PC-3 (cell line): ENCODE data around the gene ZC2HC1B. TPM values are rescaled to one million over a fixed set of nuclear protein-coding genes. Genes with fewer than 3 reads are reported as not detected.

Experiments
- ATAC-seq: fragments of 200-7000 bp; cut with Tn5 transposase; 2 replicates; pipeline ENCODE4 v1.9.1; 2020; ENCODE audit warnings: mild to moderate bottlenecking, moderate library complexity
- BruUV-seq: library from RNA; stranded (reverse); fragments of 400-500 nt; replicated peaks from 2 replicates; lab custom pipeline; 2021; lab: Mats Ljungman, UMichigan
- CTCF ChIA-PET: fragments of 300-600 bp; sonication (Branson Sonifier 250); formaldehyde crosslinking; loops from one replicate; lab custom pipeline; 2022; ENCODE audit warnings: antibody characterized with exemption; lab: Charles Lee
- POLR2A ChIA-PET: fragments of 300-600 bp; sonication (Branson Sonifier 250); formaldehyde crosslinking; loops from one replicate; lab custom pipeline; 2022; ENCODE audit warnings: antibody characterized with exemption; ENCODE audit not compliant: unreplicated experiment; lab: Charles Lee
- DNase-seq: peaks from one replicate; pipeline ENCODE4 v3.0.0-alpha.2; 2015
- H2AFZ ChIP-seq: fragments of 300-600 bp; sonication (generic); 2 replicates; pipeline ENCODE4 v1.6.0; 2016; ENCODE audit warnings: antibody characterized with exemption, low read length
- H3F3A ChIP-seq: fragments of 300-600 bp; sonication (generic); one replicate; pipeline ENCODE4 v1.6.0; 2017; ENCODE audit warnings: antibody characterized with exemption, low read length, control low read depth, mild to moderate bottlenecking; ENCODE audit not compliant: unreplicated experiment
- H3K27ac ChIP-seq: fragments of 300-600 bp; sonication (generic); 2 replicates; pipeline ENCODE4 v1.5.1; 2016; ENCODE audit warnings: mild to moderate bottlenecking, low read length
- H3K27me3 ChIP-seq: fragments of 300-600 bp; sonication (generic); 2 replicates; pipeline ENCODE4 v1.6.1; 2016; ENCODE audit warnings: low read length, mixed read lengths
- H3K36me3 ChIP-seq: fragments of 300-600 bp; sonication (generic); 2 replicates; pipeline ENCODE4 v1.6.1; 2016; ENCODE audit warnings: low read depth, mixed run types, low read length, mixed read lengths
- H3K4me1 ChIP-seq: fragments of 300-600 bp; sonication (generic); 2 replicates; pipeline ENCODE4 v1.5.1; 2016; ENCODE audit warnings: low read length; ENCODE audit not compliant: insufficient read depth
- H3K4me2 ChIP-seq: fragments of 300-600 bp; sonication (generic); 2 replicates; pipeline ENCODE4 v1.6.0; 2016; ENCODE audit warnings: low read length
- H3K4me3 ChIP-seq: fragments of 300-600 bp; sonication (generic); 2 replicates; pipeline ENCODE4 v1.5.1; 2016; ENCODE audit warnings: mild to moderate bottlenecking, low read length, mixed read lengths
- H3K79me2 ChIP-seq: fragments of 300-600 bp; sonication (generic); 2 replicates; pipeline ENCODE4 v1.6.1; 2017; ENCODE audit warnings: low read length, mixed read lengths
- H3K9ac ChIP-seq: fragments of 300-600 bp; sonication (generic); 2 replicates; pipeline ENCODE4 v1.6.0; 2016; ENCODE audit warnings: mild to moderate bottlenecking, low read length
- H3K9me2 ChIP-seq: fragments of 300-600 bp; sonication (generic); replicated peaks from 2 replicates; pipeline ENCODE4 v1.6.1; 2016; ENCODE audit warnings: mixed run types, low read length, mixed read lengths
- H3K9me3 ChIP-seq: fragments of 300-600 bp; sonication (generic); 2 replicates; pipeline ENCODE4 v1.6.1; 2016; ENCODE audit warnings: low read length, mixed read lengths
- H4K20me1 ChIP-seq: fragments of 300-600 bp; sonication (generic); 2 replicates; pipeline ENCODE4 v1.6.1; 2016; ENCODE audit warnings: low read length, mixed read lengths
- EZH2 ChIP-seq: fragments of 300-600 bp; sonication (generic); IDR thresholded peaks from one replicate; pipeline ENCODE4 v1.6.1; 2017; ENCODE audit warnings: antibody characterized with exemption, mild to moderate bottlenecking, low read length; ENCODE audit not compliant: unreplicated experiment
- EZH2phosphoT487 ChIP-seq: fragments of 300-600 bp; sonication (generic); IDR thresholded peaks from 2 replicates; pipeline ENCODE4 v1.6.1; 2018; ENCODE audit warnings: mild to moderate bottlenecking, antibody characterized with exemption, low read length, borderline replicate concordance
- intact Hi-C: fragments of 100-400 bp; cut with micrococcal nuclease; formaldehyde crosslinking; loops from 2 replicates; pipeline ENCODE4 v1.9.0; 2023
- total RNA-seq: library from RNA; depleted of rRNA; stranded (reverse); fragments of >200 nt; gene quantifications from 2 replicates; pipeline ENCODE4 v1.2.3, GENCODE V29; 2014
- TF ChIP-seq, protein P1 (sequence below): fragments of 300-600 bp; sonication (generic); conservative IDR thresholded peaks from 2 replicates; pipeline ENCODE4 v1.5.1; 2017; ENCODE audit warnings: antibody characterized with exemption, low read depth, mild to moderate bottlenecking, low read length

The ZC2HC1B gene
- total RNA-seq, 1 experiment from 2014 or later = not detected

DNA sequence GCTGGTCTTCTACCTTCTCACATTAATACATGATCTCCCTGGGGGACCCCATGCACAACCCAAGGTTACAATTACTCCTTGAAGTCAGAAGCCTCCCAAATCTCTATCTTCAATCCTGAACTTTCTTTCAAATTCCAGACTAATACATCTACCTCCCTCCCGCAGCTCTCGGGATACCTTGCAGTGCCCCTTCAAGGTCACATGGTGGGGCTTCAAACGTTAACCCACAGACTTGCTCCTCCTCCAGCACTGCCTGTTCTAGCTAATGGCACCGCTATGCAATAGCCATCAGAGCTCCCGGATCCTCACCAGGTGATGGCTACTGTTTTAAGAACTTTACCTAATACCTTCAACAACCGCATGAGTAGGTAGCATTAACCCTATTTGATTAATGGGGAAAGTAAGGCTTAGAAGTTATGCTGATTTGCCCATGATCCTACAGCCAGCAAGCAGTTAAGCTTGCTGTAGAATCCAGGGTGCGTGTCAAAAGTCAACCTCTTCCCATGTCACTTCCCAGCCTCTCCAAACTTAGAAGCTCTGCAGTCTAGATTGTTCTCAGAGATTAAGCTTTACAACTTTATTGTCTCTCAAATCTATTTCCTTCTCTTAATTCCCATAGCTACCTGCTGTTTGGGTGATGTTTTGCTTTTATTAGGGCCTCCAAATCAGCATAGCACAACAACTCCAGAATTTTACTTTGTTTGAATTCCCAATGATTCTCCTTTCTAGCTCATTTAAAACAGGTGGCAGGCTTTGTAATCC lies 99.1 kb downstream of the ZC2HC1B start:
- H2AFZ ChIP-seq = no peak overlapping the region
- H3K79me2 ChIP-seq = no peaks in the 10 kb centered on the region
- POLR2A ChIA-PET = interaction anchor here (0.7 kb wide), 1 partner anchor 450 kb away, joined by 4 read pairs; no protein-coding TSS in a partner anchor
- ATAC-seq (no peak), DNase-seq (no peak)
- peaks cover 3% of the 10 kb centered on the region; the same call in 1 of the 2 replicates for H3K36me3 ChIP-seq
- BruUV-seq = no TSS peak
- no peak overlapping the region for H3K4me3 ChIP-seq
- CTCF ChIA-PET = no interaction called here
- no peaks in the 10 kb centered on the region for H3K27me3 ChIP-seq
- intact Hi-C loops = no loop called here
- TF ChIP-seq, protein P1, sequence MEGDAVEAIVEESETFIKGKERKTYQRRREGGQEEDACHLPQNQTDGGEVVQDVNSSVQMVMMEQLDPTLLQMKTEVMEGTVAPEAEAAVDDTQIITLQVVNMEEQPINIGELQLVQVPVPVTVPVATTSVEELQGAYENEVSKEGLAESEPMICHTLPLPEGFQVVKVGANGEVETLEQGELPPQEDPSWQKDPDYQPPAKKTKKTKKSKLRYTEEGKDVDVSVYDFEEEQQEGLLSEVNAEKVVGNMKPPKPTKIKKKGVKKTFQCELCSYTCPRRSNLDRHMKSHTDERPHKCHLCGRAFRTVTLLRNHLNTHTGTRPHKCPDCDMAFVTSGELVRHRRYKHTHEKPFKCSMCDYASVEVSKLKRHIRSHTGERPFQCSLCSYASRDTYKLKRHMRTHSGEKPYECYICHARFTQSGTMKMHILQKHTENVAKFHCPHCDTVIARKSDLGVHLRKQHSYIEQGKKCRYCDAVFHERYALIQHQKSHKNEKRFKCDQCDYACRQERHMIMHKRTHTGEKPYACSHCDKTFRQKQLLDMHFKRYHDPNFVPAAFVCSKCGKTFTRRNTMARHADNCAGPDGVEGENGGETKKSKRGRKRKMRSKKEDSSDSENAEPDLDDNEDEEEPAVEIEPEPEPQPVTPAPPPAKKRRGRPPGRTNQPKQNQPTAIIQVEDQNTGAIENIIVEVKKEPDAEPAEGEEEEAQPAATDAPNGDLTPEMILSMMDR = no peak
- TF ChIP-seq EZH2phosphoT487 = no peak
- TF ChIP-seq EZH2 = no peak
- H3F3A ChIP-seq = no peaks in the 10 kb centered on the region
- no peak overlapping the region for H3K27ac ChIP-seq
- no peaks in the 10 kb centered on the region for H4K20me1 ChIP-seq
- no peak overlapping the region for H3K4me2 ChIP-seq
- H3K9ac ChIP-seq = no peak overlapping the region
- H3K9me2 ChIP-seq = no peaks in the 10 kb centered on the region
- H3K9me3 ChIP-seq = no peaks in the 10 kb centered on the region
- no peaks in the 10 kb centered on the region for H3K4me1 ChIP-seq

DNA sequence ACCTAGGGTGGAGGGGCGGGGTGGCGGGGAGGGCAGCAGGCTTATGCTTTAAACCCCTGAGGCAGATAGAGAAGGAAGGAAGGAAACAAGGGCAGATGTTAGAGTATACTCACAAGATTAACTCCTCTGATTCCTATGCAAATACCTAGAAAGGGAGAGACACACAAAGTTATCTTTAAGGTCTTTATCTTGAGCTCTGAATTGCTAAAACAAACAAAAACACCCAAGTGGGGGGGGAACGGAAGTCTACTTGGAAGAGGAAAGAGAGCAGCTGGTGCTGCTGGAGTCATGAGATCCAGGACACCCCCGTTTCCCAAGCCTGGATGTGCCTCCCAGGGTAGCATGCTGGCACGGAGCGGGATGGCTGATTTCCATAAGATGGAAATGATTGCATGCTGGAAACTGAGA lies 100.4 kb downstream of the ZC2HC1B start:
- DNase-seq (no peak), ATAC-seq (no peak)
- H3K9ac ChIP-seq = no peak overlapping the region
- no peaks in the 10 kb centered on the region for H3K9me2 ChIP-seq
- BruUV-seq = no TSS peak
- no peaks in the 10 kb centered on the region for H3K4me1 ChIP-seq
- no peaks in the 10 kb centered on the region for H3K9me3 ChIP-seq
- H3K27me3 ChIP-seq = no peaks in the 10 kb centered on the region
- peaks cover 3% of the 10 kb centered on the region; the same call in 1 of the 2 replicates for H3K36me3 ChIP-seq
- H3F3A ChIP-seq = no peaks in the 10 kb centered on the region
- no peak overlapping the region for H3K4me3 ChIP-seq
- CTCF ChIA-PET = no interaction called here
- no peak overlapping the region for H3K27ac ChIP-seq
- no peaks in the 10 kb centered on the region for H3K79me2 ChIP-seq
- POLR2A ChIA-PET = no interaction called here
- no peaks in the 10 kb centered on the region for H4K20me1 ChIP-seq
- H3K4me2 ChIP-seq = no peak overlapping the region
- H2AFZ ChIP-seq = no peak overlapping the region
- no peak for TF ChIP-seq EZH2phosphoT487
- TF ChIP-seq, protein P1 = no peak
- TF ChIP-seq EZH2 = no peak
- intact Hi-C loops = no loop called here

DNA sequence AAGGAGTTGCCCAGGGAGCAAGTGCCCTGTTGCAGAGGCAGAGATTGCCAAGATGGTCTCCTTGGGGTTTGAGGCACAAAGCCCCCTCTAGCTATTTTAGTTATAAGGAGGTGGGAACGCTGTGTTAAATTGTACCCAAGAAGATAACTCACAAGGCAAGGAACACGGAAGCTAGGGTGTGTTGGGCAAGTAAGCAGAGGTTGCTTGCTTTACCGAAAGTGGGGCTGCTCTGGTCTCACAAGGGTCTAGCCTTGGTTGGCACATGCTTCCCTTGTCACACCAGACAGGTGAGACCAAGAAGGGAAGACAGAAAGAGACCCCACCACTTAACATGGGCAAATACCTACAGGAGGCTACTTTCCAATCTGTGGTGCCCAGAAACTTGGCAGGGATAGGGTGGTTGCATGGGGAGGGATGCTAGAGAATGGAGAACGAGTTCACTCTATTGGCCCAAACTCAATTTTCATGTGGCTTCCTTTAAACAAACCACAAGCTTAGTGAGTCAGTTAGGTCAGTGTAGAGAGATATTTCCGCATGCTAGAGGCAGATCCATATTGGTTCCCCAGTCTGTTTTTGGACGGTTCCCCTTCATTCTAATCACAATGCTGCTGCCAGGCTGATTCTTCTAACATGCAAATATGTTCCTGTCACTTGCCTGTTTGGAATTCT lies 101.4 kb downstream of the ZC2HC1B start:
- BruUV-seq = no TSS peak
- Histone ChIP-seq H3K4me2 (no peak overlapping the region), H3K4me3 (no peak overlapping the region), H3K9me2 (no peaks in the 10 kb centered on the region), H3K27ac (no peak overlapping the region), H4K20me1 (no peaks in the 10 kb centered on the region), H3K79me2 (no peaks in the 10 kb centered on the region), H3K9ac (no peak overlapping the region), H3K4me1 (no peaks in the 10 kb centered on the region), H3F3A (no peaks in the 10 kb centered on the region), H3K36me3 (peaks cover 3% of the 10 kb centered on the region; the same call in 1 of the 2 replicates), H2AFZ (no peak overlapping the region), H3K27me3 (no peaks in the 10 kb centered on the region), H3K9me3 (no peaks in the 10 kb centered on the region)
- ChIA-PET POLR2A (no interaction called here), CTCF (no interaction called here)
- TF ChIP-seq EZH2phosphoT487 (no peak), EZH2 (no peak)
- TF ChIP-seq, protein P1 = no peak
- intact Hi-C loops = no loop called here
- ATAC-seq (no peak), DNase-seq (peak; percentile 23)
